ENCODE results near the gene TMCC3.

GRCh38 chr12:94689002-94689645, 38.8 kb upstream of the TMCC3 start:
- no peak for TF ChIP-seq CTCF (IDR thresholded peaks at IDR 0.05)
- TF ChIP-seq POLR2A (IDR thresholded peaks at IDR 0.05), result no peak
- TF ChIP-seq POLR2AphosphoS5 (IDR thresholded peaks at IDR 0.05), result no peak

Measured in suprapubic skin (tissue), 4 donors.